Immature natural killer cell (primary cell): Measurements from ENCODE around the gene MAPKAP1. TPM values are rescaled to one million over a fixed set of nuclear protein-coding genes. Genes with fewer than 3 reads are reported as not detected.

Experiments used
- DNase-seq, 3 donors: peaks; one replicate each; pipeline ENCODE4 v3.0.0; 2022; ENCODE audit warnings: mixed read lengths in 1 of 3
- H3K27ac Mint-ChIP-seq, 6 donors: one replicate each; pipeline ENCODE4 v1.8.0; 2020; ENCODE audit warnings: mixed read lengths in 6 of 6, mild to moderate bottlenecking in 5 of 6, inconsistent platforms in 4 of 6, moderate library complexity in 3 of 6
- H3K27me3 Mint-ChIP-seq, 3 donors: one replicate each; pipeline ENCODE4 v1.8.0; 2020 to 2021; ENCODE audit warnings: low read depth in 3 of 3, mild to moderate bottlenecking in 3 of 3, mixed read lengths in 3 of 3, moderate library complexity in 3 of 3, inconsistent platforms in 1 of 3
- H3K36me3 Mint-ChIP-seq, 3 donors: one replicate each; pipeline ENCODE4 v1.8.0; 2020; ENCODE audit warnings: mixed read lengths in 3 of 3, inconsistent platforms in 2 of 3, mild to moderate bottlenecking in 2 of 3
- H3K4me1 Mint-ChIP-seq, 2 donors: one replicate each; pipeline ENCODE4 v1.8.0; 2020; ENCODE audit warnings: inconsistent platforms in 2 of 2, mild to moderate bottlenecking in 2 of 2, mixed read lengths in 2 of 2, moderate library complexity in 1 of 2
- H3K4me3 Mint-ChIP-seq, 5 donors: one replicate each; pipeline ENCODE4 v1.8.0; 2020; ENCODE audit warnings: mild to moderate bottlenecking in 5 of 5, mixed read lengths in 5 of 5, inconsistent platforms in 3 of 5, moderate library complexity in 3 of 5
- H3K9me3 Mint-ChIP-seq, 6 donors: one replicate each; pipeline ENCODE4 v1.8.0; 2020; ENCODE audit warnings: mild to moderate bottlenecking in 6 of 6, mixed read lengths in 6 of 6, inconsistent platforms in 4 of 6, moderate library complexity in 3 of 6
- polyA plus RNA-seq, 3 donors: library from polyadenylated mRNA; unstranded; fragments of 300-500 nt; fragmentation: Illumina TruSeq; gene quantifications; one replicate each; pipeline ENCODE4 v1.2.3, GENCODE V29; 2021

The MAPKAP1 gene
- polyA plus RNA-seq, 3 donors from 2014 or later = 56.9 to 75.1 (median 59.3) TPM

- H3K27ac Mint-ChIP-seq = no peak overlapping the region
- no peaks in the 10 kb centered on the region for H3K36me3 Mint-ChIP-seq
- no peaks in the 10 kb centered on the region for H3K4me1 Mint-ChIP-seq
- H3K4me3 Mint-ChIP-seq = no peak overlapping the region
- H3K9me3 Mint-ChIP-seq = no peaks in the 10 kb centered on the region
- DNase-seq = no peak
- H3K27me3 Mint-ChIP-seq = peaks cover 0 to 4% (median 1%) of the 10 kb centered on the region in 3 donors
Observed at GRCh38 chr9:125431012-125431305, 276.0 kb downstream of the MAPKAP1 start.

GRCh38 chr9:125430161-125431011 is 276.6 kb downstream of the MAPKAP1 start:
- Mint-ChIP-seq H3K9me3 (no peaks in the 10 kb centered on the region), H3K27ac (no peak overlapping the region), H3K36me3 (no peaks in the 10 kb centered on the region), H3K4me3 (no peak overlapping the region), H3K27me3 (no peaks in the 10 kb centered on the region), H3K4me1 (no peaks in the 10 kb centered on the region)
- DNase-seq = no peak

GRCh38 chr9:125429476-125430160 is 277.4 kb downstream of the MAPKAP1 start:
- no peak for DNase-seq
- H3K4me3 Mint-ChIP-seq = no peak overlapping the region
- H3K9me3 Mint-ChIP-seq = no peaks in the 10 kb centered on the region
- no peaks in the 10 kb centered on the region for H3K4me1 Mint-ChIP-seq
- H3K27me3 Mint-ChIP-seq = no peaks in the 10 kb centered on the region
- no peak overlapping the region for H3K27ac Mint-ChIP-seq
- H3K36me3 Mint-ChIP-seq = no peaks in the 10 kb centered on the region

GRCh38 chr9:125428902-125429467 is 278.0 kb downstream of the MAPKAP1 start:
- Mint-ChIP-seq H3K4me1 (no peaks in the 10 kb centered on the region), H3K4me3 (no peak overlapping the region), H3K36me3 (no peaks in the 10 kb centered on the region), H3K27me3 (no peaks in the 10 kb centered on the region), H3K9me3 (no peaks in the 10 kb centered on the region), H3K27ac (no peak overlapping the region)
- no peak for DNase-seq

GRCh38 chr9:125428060-125428901 is 278.7 kb downstream of the MAPKAP1 start:
- DNase-seq = no peak
- Mint-ChIP-seq H3K27me3 (no peaks in the 10 kb centered on the region), H3K4me3 (no peak overlapping the region), H3K36me3 (no peaks in the 10 kb centered on the region), H3K27ac (no peak overlapping the region), H3K4me1 (no peaks in the 10 kb centered on the region), H3K9me3 (no peaks in the 10 kb centered on the region)

GRCh38 chr9:125427556-125427955 is 279.5 kb downstream of the MAPKAP1 start:
- no peaks in the 10 kb centered on the region for H3K27me3 Mint-ChIP-seq
- H3K4me3 Mint-ChIP-seq = no peak overlapping the region
- no peaks in the 10 kb centered on the region for H3K4me1 Mint-ChIP-seq
- DNase-seq = no peak
- no peak overlapping the region for H3K27ac Mint-ChIP-seq
- no peaks in the 10 kb centered on the region for H3K9me3 Mint-ChIP-seq
- H3K36me3 Mint-ChIP-seq = no peaks in the 10 kb centered on the region

GRCh38 chr9:125426926-125427325 is 280.1 kb downstream of the MAPKAP1 start:
- Mint-ChIP-seq H3K27me3 (no peaks in the 10 kb centered on the region), H3K27ac (no peak overlapping the region)

GRCh38 chr9:125425901-125426515 is 281.0 kb downstream of the MAPKAP1 start:
- H3K4me1 Mint-ChIP-seq = no peaks in the 10 kb centered on the region
- H3K36me3 Mint-ChIP-seq = no peaks in the 10 kb centered on the region
- no peaks in the 10 kb centered on the region for H3K27me3 Mint-ChIP-seq
- no peaks in the 10 kb centered on the region for H3K9me3 Mint-ChIP-seq
- H3K27ac Mint-ChIP-seq = no peak overlapping the region
- H3K4me3 Mint-ChIP-seq = no peak overlapping the region
- DNase-seq = no peak

More at GRCh38 chr9:125426926-125427325, 280.1 kb downstream of the MAPKAP1 start:
- no peaks in the 10 kb centered on the region for H3K4me1 Mint-ChIP-seq
- DNase-seq = no peak
- H3K36me3 Mint-ChIP-seq = no peaks in the 10 kb centered on the region
- no peak overlapping the region for H3K4me3 Mint-ChIP-seq
- H3K9me3 Mint-ChIP-seq = no peaks in the 10 kb centered on the region

- H3K9me3 Mint-ChIP-seq = no peaks in the 10 kb centered on the region
- H3K27ac Mint-ChIP-seq = no peak overlapping the region
- no peaks in the 10 kb centered on the region for H3K4me1 Mint-ChIP-seq
- no peak overlapping the region for H3K4me3 Mint-ChIP-seq
- no peaks in the 10 kb centered on the region for H3K36me3 Mint-ChIP-seq
- no peak for DNase-seq
- peaks cover 0 to 2% (median 0%) of the 10 kb centered on the region in 3 donors for H3K27me3 Mint-ChIP-seq
Observed at GRCh38 chr9:125425170-125425897, 281.7 kb downstream of the MAPKAP1 start.

GRCh38 chr9:125423964-125424363 is 283.0 kb downstream of the MAPKAP1 start:
- no peak for DNase-seq
- Mint-ChIP-seq H3K4me3 (no peak overlapping the region), H3K9me3 (no peaks in the 10 kb centered on the region), H3K4me1 (no peaks in the 10 kb centered on the region), H3K27me3 (peaks cover 0 to 2% (median 0%) of the 10 kb centered on the region in 3 donors), H3K36me3 (no peaks in the 10 kb centered on the region), H3K27ac (no peak overlapping the region)

- Mint-ChIP-seq H3K9me3 (no peaks in the 10 kb centered on the region), H3K4me3 (no peak overlapping the region), H3K4me1 (no peaks in the 10 kb centered on the region), H3K27me3 (peaks cover 0 to 2% (median 0%) of the 10 kb centered on the region in 3 donors), H3K36me3 (no peaks in the 10 kb centered on the region), H3K27ac (no peak overlapping the region)
- DNase-seq = no peak
Observed at GRCh38 chr9:125422853-125423252, 284.2 kb downstream of the MAPKAP1 start.

GRCh38 chr9:125421591-125422181 is 285.3 kb downstream of the MAPKAP1 start:
- Mint-ChIP-seq H3K27me3 (peaks cover 0 to 2% (median 0%) of the 10 kb centered on the region in 3 donors), H3K27ac (no peak overlapping the region), H3K4me1 (no peaks in the 10 kb centered on the region)

GRCh38 chr9:125421166-125421565 is 285.8 kb downstream of the MAPKAP1 start:
- H3K27ac Mint-ChIP-seq = no peak overlapping the region
- DNase-seq = no peak
- no peaks in the 10 kb centered on the region for H3K36me3 Mint-ChIP-seq
- H3K27me3 Mint-ChIP-seq = peaks cover 0 to 2% (median 0%) of the 10 kb centered on the region in 3 donors
- H3K9me3 Mint-ChIP-seq = no peaks in the 10 kb centered on the region
- no peak overlapping the region for H3K4me3 Mint-ChIP-seq
- no peaks in the 10 kb centered on the region for H3K4me1 Mint-ChIP-seq

More at GRCh38 chr9:125421591-125422181, 285.3 kb downstream of the MAPKAP1 start:
- H3K36me3 Mint-ChIP-seq = no peaks in the 10 kb centered on the region
- H3K4me3 Mint-ChIP-seq = no peak overlapping the region
- H3K9me3 Mint-ChIP-seq = no peaks in the 10 kb centered on the region
- DNase-seq = no peak
